A673 (cell line): Measurements from ENCODE around the gene KIF5C. TPM values are rescaled to one million over a fixed set of nuclear protein-coding genes. Genes with fewer than 3 reads are reported as not detected.
"Not testable (repeated sequence)": the region's sequence is repeated elsewhere in the genome, so short reads cannot be mapped to it uniquely, and the experiment has no call there.

Source experiments
- BruUV-seq: library from RNA; stranded (reverse); fragments of 400-500 nt; replicated peaks from 2 replicates; lab custom pipeline; 2021; lab: Mats Ljungman, UMichigan
- CTCF ChIA-PET: fragments of 300-600 bp; sonication (Branson Sonifier 250); formaldehyde crosslinking; loops from one replicate; lab custom pipeline; 2022; ENCODE audit warnings: antibody characterized with exemption; lab: Charles Lee
- POLR2A ChIA-PET: fragments of 300-600 bp; sonication (Branson Sonifier 250); formaldehyde crosslinking; loops from one replicate; lab custom pipeline; 2022; ENCODE audit warnings: antibody characterized with exemption; ENCODE audit not compliant: low non-redundant PET; lab: Charles Lee
- DNase-seq: peaks from one replicate; pipeline ENCODE4 v3.0.0-alpha.2; 2015; ENCODE audit warnings: low spot score
- H3K27ac ChIP-seq: fragments of 200-600 bp; sonication (generic); 2 replicates; pipeline ENCODE4 v1.5.1; 2016; ENCODE audit warnings: mixed run types, low read depth, mild to moderate bottlenecking, mixed read lengths, antibody characterized with exemption, low read length; ENCODE audit not compliant: poor library complexity, severe bottlenecking
- H3K27me3 ChIP-seq: fragments of 200-600 bp; sonication (generic); replicated peaks from 2 replicates; pipeline ENCODE4 v1.6.1; 2017; ENCODE audit warnings: mixed run types, low read depth, mild to moderate bottlenecking, mixed read lengths, antibody characterized with exemption, low read length; ENCODE audit not compliant: insufficient read depth, poor library complexity
- H3K36me3 ChIP-seq: fragments of 200-600 bp; sonication (generic); 2 replicates; pipeline ENCODE4 v1.6.1; 2016; ENCODE audit warnings: mixed run types, mild to moderate bottlenecking, mixed read lengths, antibody characterized with exemption, low read length; ENCODE audit not compliant: insufficient read depth, poor library complexity, severe bottlenecking
- H3K4me1 ChIP-seq: fragments of 200-600 bp; sonication (generic); 2 replicates; pipeline ENCODE4 v1.6.1; 2017; ENCODE audit warnings: mixed run types, mild to moderate bottlenecking, mixed read lengths, antibody characterized with exemption, low read length; ENCODE audit not compliant: insufficient read depth, poor library complexity, severe bottlenecking
- H3K4me3 ChIP-seq: fragments of 200-600 bp; sonication (generic); 2 replicates; pipeline ENCODE4 v1.5.1; 2016; ENCODE audit warnings: low read depth, mixed run types, mild to moderate bottlenecking, mixed read lengths, low read length; ENCODE audit not compliant: poor library complexity, severe bottlenecking
- H3K9me3 ChIP-seq: fragments of 200-600 bp; sonication (generic); 2 replicates; pipeline ENCODE4 v1.6.1; 2016; ENCODE audit warnings: mixed run types, low read depth, mild to moderate bottlenecking, mixed read lengths, antibody characterized with exemption, low read length; ENCODE audit not compliant: poor library complexity, severe bottlenecking
- CTCF ChIP-seq: fragments of 300-800, 200-600 bp; sonication (generic); conservative IDR thresholded peaks from 2 replicates; pipeline ENCODE4 v1.5.1; 2017; ENCODE audit warnings: low read depth, mild to moderate bottlenecking, antibody characterized with exemption, low read length, moderate library complexity, mixed read lengths
- EZH2 ChIP-seq: fragments of 200-600 bp; sonication (generic); IDR thresholded peaks from 2 replicates; pipeline ENCODE4 v1.6.1; 2017; ENCODE audit warnings: borderline replicate concordance, low read depth, mild to moderate bottlenecking, mixed read lengths, antibody characterized with exemption, low read length; ENCODE audit not compliant: poor library complexity, severe bottlenecking
- intact Hi-C: fragments of 100-400 bp; cut with micrococcal nuclease; formaldehyde crosslinking; loops from one replicate; pipeline ENCODE4 v1.10.0; 2022; ENCODE audit not compliant: unreplicated experiment
- total RNA-seq: library from RNA; stranded (reverse); gene quantifications from 2 replicates; pipeline ENCODE4 v1.2.3, GENCODE V29; 2021

The KIF5C gene
- total RNA-seq, 1 experiment from 2014 or later, result 0.58 TPM

GRCh38 chr2:148979164-148979918, 104.3 kb downstream of the KIF5C start:
- H3K36me3 ChIP-seq, result no peaks in the 10 kb centered on the region
- ChIA-PET CTCF (no interaction called here), POLR2A (no interaction called here)
- no peak overlapping the region for H3K27ac ChIP-seq
- intact Hi-C loops, result no loop called here
- BruUV-seq, result no TSS peak
- no peaks in the 10 kb centered on the region for H3K27me3 ChIP-seq
- TF ChIP-seq CTCF (no peak), EZH2 (no peak)
- H3K4me3 ChIP-seq, result no peak overlapping the region
- H3K9me3 ChIP-seq, result no peaks in the 10 kb centered on the region
- no peaks in the 10 kb centered on the region for H3K4me1 ChIP-seq
- DNase-seq, result no peak

GRCh38 chr2:148979919-148980277, 104.9 kb downstream of the KIF5C start:
- no peak overlapping the region for H3K4me3 ChIP-seq
- no peaks in the 10 kb centered on the region for H3K27me3 ChIP-seq
- no peak overlapping the region for H3K27ac ChIP-seq
- no peaks in the 10 kb centered on the region for H3K9me3 ChIP-seq
- TF ChIP-seq EZH2, result no peak
- no peak for TF ChIP-seq CTCF
- DNase-seq, result no peak
- H3K36me3 ChIP-seq, result no peaks in the 10 kb centered on the region
- intact Hi-C loops, result loop anchor here (10.0 kb wide), 1 partner anchor 465 kb away; no protein-coding TSS in a partner anchor
- POLR2A ChIA-PET, result no interaction called here
- H3K4me1 ChIP-seq, result no peaks in the 10 kb centered on the region
- CTCF ChIA-PET, result no interaction called here
- no TSS peak for BruUV-seq

GRCh38 chr2:148980496-148980895, 105.5 kb downstream of the KIF5C start:
- POLR2A ChIA-PET, H3K9me3 ChIP-seq, H3K27me3 ChIP-seq, H3K4me3 ChIP-seq, H3K36me3 ChIP-seq, DNase-seq, H3K27ac ChIP-seq, H3K4me1 ChIP-seq, BruUV-seq: not testable (repeated sequence)
- intact Hi-C loops, result loop anchor here (10.0 kb wide), 1 partner anchor 466 kb away; no protein-coding TSS in a partner anchor
- CTCF ChIA-PET, result interaction anchor here (0.7 kb wide), 1 partner anchor 57 kb away, joined by 3 read pairs; no protein-coding TSS in a partner anchor
